ENCODE results near the gene CCL27. TPM values are rescaled to one million over a fixed set of nuclear protein-coding genes. Genes with fewer than 3 reads are reported as not detected.

CCL27 gene
- total RNA-seq, 4 donors from 2014 or later = not detected

DNA sequence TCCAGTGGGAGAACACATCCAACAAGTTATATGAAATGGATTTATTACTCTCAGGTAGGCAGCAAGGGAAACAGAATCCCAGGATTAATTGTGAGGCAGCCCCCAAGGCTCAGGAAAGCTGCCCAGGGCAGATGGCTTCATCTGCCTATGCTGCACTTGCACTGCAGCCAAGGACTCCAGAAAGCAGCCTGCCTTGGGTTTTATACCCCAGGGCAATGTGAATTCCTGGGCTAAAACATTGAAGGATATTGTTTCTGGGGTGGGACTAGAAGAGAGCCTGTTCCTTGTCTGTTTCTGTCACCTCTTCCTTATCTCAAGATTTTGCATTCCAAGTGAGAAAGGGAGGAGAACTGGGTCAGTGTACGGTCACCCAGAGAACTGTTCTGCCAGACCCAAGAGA is 8.8 kb upstream of the CCL27 start:
- no peak for DNase-seq
- H3K27ac ChIP-seq = no peak overlapping the region
- TF ChIP-seq POLR2A (IDR thresholded peaks at IDR 0.05) = no peak
- TF ChIP-seq, protein P1, sequence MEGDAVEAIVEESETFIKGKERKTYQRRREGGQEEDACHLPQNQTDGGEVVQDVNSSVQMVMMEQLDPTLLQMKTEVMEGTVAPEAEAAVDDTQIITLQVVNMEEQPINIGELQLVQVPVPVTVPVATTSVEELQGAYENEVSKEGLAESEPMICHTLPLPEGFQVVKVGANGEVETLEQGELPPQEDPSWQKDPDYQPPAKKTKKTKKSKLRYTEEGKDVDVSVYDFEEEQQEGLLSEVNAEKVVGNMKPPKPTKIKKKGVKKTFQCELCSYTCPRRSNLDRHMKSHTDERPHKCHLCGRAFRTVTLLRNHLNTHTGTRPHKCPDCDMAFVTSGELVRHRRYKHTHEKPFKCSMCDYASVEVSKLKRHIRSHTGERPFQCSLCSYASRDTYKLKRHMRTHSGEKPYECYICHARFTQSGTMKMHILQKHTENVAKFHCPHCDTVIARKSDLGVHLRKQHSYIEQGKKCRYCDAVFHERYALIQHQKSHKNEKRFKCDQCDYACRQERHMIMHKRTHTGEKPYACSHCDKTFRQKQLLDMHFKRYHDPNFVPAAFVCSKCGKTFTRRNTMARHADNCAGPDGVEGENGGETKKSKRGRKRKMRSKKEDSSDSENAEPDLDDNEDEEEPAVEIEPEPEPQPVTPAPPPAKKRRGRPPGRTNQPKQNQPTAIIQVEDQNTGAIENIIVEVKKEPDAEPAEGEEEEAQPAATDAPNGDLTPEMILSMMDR (IDR thresholded peaks at IDR 0.05) = no peak
- intact Hi-C loops (cut with DNase I) = no loop called here
- no peaks in the 10 kb centered on the region for H3K27me3 ChIP-seq
- 100% methylated on average over 1 of the region's 1 CpG for WGBS, 2 donors
- no peaks in the 10 kb centered on the region for H3K9me3 ChIP-seq
- no peak overlapping the region for H3K4me3 ChIP-seq
- peaks cover 0 to 11% (median 0%) of the 10 kb centered on the region in 3 donors for H3K36me3 ChIP-seq
- peaks cover 0 to 15% (median 0%) of the 10 kb centered on the region in 3 donors for H3K4me1 ChIP-seq

DNA sequence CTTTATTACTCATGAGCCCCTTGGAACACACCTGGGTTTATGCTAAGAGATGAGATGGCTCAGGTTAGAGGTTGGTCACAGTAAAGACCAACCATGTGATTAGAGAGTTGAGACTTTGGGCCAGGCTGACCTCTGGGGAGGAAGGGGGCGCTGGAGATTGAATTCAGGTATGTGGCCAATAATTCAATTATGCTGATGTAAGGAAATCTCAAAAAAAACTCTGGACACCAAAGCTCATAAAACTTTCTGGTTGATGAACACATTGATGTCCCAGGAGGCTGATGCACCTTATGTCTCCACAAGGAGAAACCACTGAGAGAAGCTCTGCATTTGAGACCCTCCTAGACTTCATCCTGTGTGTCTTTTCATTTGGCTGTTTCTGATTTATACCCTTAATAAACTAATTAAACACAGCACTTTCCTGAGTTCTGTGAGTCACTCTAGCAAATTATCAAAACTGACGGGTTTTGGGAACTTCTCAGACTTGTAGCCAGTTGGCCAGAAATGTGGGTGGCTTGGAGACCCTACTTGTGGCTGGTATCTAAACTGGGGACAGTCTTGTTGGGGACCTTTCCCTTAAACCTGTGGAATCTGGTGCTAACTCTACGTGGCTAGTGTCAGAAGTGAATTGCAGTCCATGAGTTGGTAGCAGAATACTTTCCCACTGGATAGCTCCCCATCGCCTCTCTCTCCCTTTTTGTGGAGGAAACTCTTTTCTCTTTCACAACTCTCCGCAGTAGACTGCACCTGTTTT is 7.5 kb upstream of the CCL27 start:
- Histone ChIP-seq H3K27ac (no peak overlapping the region), H3K27me3 (no peaks in the 10 kb centered on the region), H3K4me1 (peaks cover under 1 to 26% (median 1%) of the 10 kb centered on the region in 3 donors), H3K36me3 (peaks cover 0 to 11% (median 0%) of the 10 kb centered on the region in 3 donors), H3K9me3 (no peaks in the 10 kb centered on the region), H3K4me3 (no peak overlapping the region)
- 90 to 94% methylated on average over 5 of the region's 5 CpGs for WGBS, 2 donors
- no peak for DNase-seq
- TF ChIP-seq, protein P1 (IDR thresholded peaks at IDR 0.05) = no peak
- TF ChIP-seq POLR2A (IDR thresholded peaks at IDR 0.05) = no peak
- intact Hi-C loops (cut with DNase I) = no loop called here

DNA sequence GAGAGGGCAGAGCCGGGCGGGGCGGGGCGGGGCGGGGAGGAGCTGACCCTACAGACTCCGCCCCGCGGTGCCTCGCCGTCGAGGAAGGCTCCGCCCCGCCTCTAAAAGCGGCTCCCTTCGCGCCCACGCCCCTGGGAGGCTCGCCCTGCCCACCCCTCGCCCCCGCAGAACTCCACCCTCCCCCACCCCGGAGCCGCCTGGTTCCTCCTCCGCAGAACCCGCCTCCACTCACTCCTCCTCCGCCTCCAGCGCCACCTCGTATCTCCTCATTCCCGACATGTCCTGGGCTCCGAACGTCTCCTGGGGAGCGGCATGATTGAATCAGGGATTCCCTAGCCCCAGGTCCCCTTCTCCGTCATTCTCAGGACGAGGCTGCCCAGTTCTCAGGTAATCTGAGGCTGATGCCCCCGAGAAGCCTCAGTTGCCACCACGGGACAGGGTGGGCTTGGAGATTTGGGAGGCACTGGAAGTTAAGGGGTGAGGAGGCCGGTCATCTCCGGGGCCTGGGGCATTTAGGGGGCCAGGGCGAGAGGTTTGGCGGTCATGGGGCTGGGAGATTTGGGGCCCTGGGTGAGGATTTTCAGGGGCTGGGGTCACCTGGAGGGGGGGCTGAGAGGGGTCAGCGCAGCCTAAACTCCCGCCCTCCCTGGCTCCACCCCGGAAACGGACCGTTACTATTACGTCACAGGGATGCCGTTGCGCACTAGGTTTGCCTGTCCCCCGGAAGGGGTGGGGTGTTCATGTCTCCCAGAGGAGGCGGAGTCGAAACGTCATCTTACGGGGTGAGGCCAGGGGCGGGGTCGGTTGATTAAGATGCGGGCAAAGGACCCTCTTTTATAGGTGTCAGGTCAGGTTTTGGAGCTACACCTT is 3.2 kb upstream of the CCL27 start:
- 7 to 12% methylated on average over 6 of the region's 55 CpGs for WGBS, 2 donors
- peaks cover 0 to 20% (median 0%) of the 10 kb centered on the region in 3 donors for H3K36me3 ChIP-seq
- H3K27ac ChIP-seq = peak overlapping the region; percentile 94 to 99 (median 98)
- H3K4me3 ChIP-seq = peak overlapping the region; percentile 49 to 88 (median 72)
- peak in 2 of 4 donors; percentile 76 to 85 for TF ChIP-seq POLR2A (IDR thresholded peaks at IDR 0.05)
- TF ChIP-seq, protein P1 (IDR thresholded peaks at IDR 0.05) = no peak
- H3K27me3 ChIP-seq = no peaks in the 10 kb centered on the region
- peak; percentile 79 for DNase-seq
- H3K4me1 ChIP-seq = peaks cover 9 to 58% (median 20%) of the 10 kb centered on the region in 3 donors
- intact Hi-C loops (cut with DNase I) = no loop called here
- no peaks in the 10 kb centered on the region for H3K9me3 ChIP-seq

DNA sequence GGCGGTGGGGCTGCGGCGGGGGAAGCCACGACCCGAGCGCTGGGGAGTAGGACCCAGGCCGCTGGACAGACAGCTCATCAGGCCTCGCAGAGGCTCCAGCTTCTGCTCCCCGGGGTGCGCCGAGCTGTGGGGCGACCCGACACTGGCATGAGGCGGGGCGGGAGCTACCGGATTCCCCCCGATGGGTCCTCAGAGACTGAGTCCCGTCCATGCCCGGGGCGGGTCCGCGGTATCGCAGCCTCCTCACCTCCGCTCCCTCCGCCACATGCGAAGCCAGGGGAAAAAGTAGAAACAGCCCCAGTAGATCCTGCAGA is 2.6 kb upstream of the CCL27 start:
- Histone ChIP-seq H3K9me3 (no peaks in the 10 kb centered on the region), H3K27me3 (no peaks in the 10 kb centered on the region), H3K4me1 (peaks cover 9 to 62% (median 20%) of the 10 kb centered on the region in 3 donors), H3K27ac (peak overlapping the region; percentile 94 to 99 (median 98)), H3K36me3 (peaks cover 0 to 24% (median 0%) of the 10 kb centered on the region in 3 donors), H3K4me3 (peak overlapping the region; percentile 49 to 88 (median 72))
- WGBS, 2 donors = 5 to 15% methylated on average over 8 to 10 of the region's 26 CpGs
- no peak for DNase-seq
- intact Hi-C loops (cut with DNase I) = no loop called here
- TF ChIP-seq, protein P1 (IDR thresholded peaks at IDR 0.05) = no peak
- TF ChIP-seq POLR2A (IDR thresholded peaks at IDR 0.05) = peak in 1 of 4 donors; percentile 6

Measured in esophagus squamous epithelium (tissue), 5 donors.